HL-60 (cell line): Measurements from ENCODE around the gene CHURC1.

Experiments
- DNase-seq, 2 experiments: peaks; one replicate each; pipeline ENCODE4 v3.0.0-alpha.2; 2010 to 2020; ENCODE audit warnings: low read depth in 1 of 2, low spot score in 1 of 2
- H3K27ac ChIP-seq: fragments of 250-450 bp; sonication (Bioruptor Pico); replicated peaks from 2 replicates; pipeline ENCODE4 v1.5.1; 2020; ENCODE audit warnings: mild to moderate bottlenecking, moderate library complexity
- H3K27me3 ChIP-seq: fragments of 250-450 bp; sonication (Bioruptor Pico); 2 replicates; pipeline ENCODE4 v1.5.1; 2021; ENCODE audit warnings: mild to moderate bottlenecking, moderate library complexity; ENCODE audit not compliant: insufficient read depth, poor library complexity, severe bottlenecking
- H3K4me3 ChIP-seq: replicated peaks from 2 replicates; pipeline ENCODE4 v1.5.1; 2011; ENCODE audit warnings: mild to moderate bottlenecking, control low read depth, low read length; ENCODE audit not compliant: insufficient read depth
- CTCF ChIP-seq: IDR thresholded peaks from one replicate; pipeline ENCODE4 v1.5.1; 2011; ENCODE audit warnings: low read length, control low read depth, inconsistent platforms; ENCODE audit not compliant: insufficient read depth
- GABPA ChIP-seq: IDR thresholded peaks from 2 replicates; pipeline ENCODE4 v1.6.1; 2012; ENCODE audit warnings: low read depth
- POLR2AphosphoS5 ChIP-seq: IDR thresholded peaks from 2 replicates; pipeline ENCODE4 v1.6.1; 2012; ENCODE audit warnings: low read depth
- REST ChIP-seq: IDR thresholded peaks from 2 replicates; pipeline ENCODE4 v1.6.1; 2012; ENCODE audit warnings: low read depth; ENCODE audit not compliant: insufficient replicate concordance
- SPI1 ChIP-seq: IDR thresholded peaks from 2 replicates; pipeline ENCODE4 v1.6.1; 2012; ENCODE audit warnings: low read depth, mild to moderate bottlenecking, borderline replicate concordance

The CHURC1 gene

GRCh38 chr14:64944861-64945260 lies 30.6 kb downstream of the CHURC1 start:
- Histone ChIP-seq H3K27ac (no peak overlapping the region), H3K4me3 (no peak overlapping the region), H3K27me3 (no peaks in the 10 kb centered on the region)
- TF ChIP-seq CTCF (no peak), GABPA (no peak)
- no peak for DNase-seq

DNA sequence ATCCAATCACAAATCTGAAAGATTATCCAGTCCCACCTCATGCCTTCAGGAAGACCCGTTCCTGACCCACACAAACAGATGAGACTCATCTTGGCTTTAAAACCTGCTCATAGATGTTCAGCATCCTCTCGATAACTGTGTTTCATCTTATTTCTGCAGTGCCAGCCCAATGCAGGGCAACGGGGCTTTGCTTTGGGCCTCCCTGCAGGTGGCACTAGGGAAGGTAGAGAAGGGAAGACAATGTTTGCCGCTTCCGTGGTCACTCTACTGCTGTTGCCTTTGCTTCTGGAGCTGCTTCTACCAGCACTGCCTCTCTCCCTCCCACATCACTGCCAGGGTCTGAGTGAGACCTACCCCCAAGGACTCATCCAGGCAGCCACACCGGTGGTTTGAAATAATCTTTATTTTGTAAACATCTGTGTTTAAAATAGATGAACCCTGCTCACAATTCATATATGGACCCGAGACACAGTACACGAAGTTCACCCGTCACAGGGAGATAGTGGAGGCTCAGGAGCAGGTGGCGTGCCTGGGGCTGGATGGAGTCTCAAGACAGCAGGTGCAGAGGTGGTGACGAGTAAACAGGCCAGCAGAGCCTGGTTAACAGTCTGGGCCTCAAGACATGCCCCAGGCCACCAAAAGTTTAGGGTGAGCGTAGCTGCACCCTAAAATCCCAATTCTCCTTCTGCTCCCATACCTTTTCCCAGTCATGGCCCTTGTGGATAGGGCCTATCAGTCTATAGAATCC lies 31.4 kb downstream of the CHURC1 start:
- DNase-seq: no peak
- TF ChIP-seq SPI1 (no peak), POLR2AphosphoS5 (no peak)
- Histone ChIP-seq H3K27ac (no peak overlapping the region), H3K27me3 (no peaks in the 10 kb centered on the region), H3K4me3 (no peak overlapping the region)

GRCh38 chr14:64946310-64947045 lies 32.2 kb downstream of the CHURC1 start:
- TF ChIP-seq SPI1: no peak
- TF ChIP-seq CTCF: no peak
- no peak for TF ChIP-seq REST
- no peak for TF ChIP-seq GABPA
- TF ChIP-seq POLR2AphosphoS5: no peak
- Histone ChIP-seq H3K27me3 (no peaks in the 10 kb centered on the region), H3K4me3 (no peak overlapping the region), H3K27ac (no peak overlapping the region)
- DNase-seq: no peak

DNA sequence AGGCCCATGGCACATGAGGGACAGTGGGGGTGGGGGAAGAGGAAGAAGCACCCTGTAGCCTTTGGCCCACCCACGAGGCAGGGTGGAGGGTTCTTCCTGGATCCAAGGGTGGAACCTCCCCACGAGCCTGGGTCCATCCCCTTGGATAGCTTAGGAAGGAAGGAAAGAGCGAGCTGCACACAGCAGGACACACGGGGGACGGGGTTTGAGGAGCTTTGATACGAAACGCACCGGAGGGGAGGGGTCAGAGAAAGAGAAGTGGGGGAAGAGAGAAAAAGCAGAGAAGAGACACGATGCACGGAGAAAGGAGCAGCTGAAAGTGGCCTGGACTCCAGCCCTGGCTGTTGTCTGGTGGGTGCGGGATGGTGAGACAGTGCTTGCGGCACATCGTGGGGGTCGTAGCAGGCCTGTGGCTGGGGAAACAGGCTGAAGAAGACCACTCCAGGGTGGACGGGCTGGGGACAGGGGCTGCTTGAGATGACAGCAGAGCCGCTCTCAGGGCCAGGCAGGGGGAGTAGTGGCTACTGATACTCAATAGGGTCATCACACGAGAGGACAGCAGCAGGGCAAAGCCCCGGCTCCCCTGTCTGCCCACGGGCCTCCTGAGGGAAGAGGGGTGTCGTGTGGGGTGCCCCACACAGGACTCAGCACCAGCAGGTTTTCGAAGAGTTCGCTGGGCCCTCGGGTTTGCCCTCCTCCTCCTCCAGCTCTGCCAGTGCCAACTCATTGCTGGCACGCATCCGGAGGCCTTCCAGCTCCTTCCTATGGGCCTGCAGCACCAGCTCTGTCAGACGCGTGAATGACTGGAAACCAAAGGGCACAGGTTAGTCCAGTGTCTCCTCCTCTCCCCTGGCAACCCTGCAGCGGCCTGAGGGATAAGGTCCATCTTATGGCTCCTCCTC lies 33.7 kb downstream of the CHURC1 start:
- TF ChIP-seq POLR2AphosphoS5: no peak
- TF ChIP-seq GABPA: no peak
- TF ChIP-seq REST: no peak
- no peak for TF ChIP-seq SPI1
- no peak for TF ChIP-seq CTCF
- no peak for DNase-seq
- Histone ChIP-seq H3K27me3 (no peaks in the 10 kb centered on the region), H3K27ac (no peak overlapping the region), H3K4me3 (no peak overlapping the region)
